PC-3 (cell line): ENCODE measurements around the gene GATA2.

Source experiments
- EZH2 ChIP-seq: fragments of 300-600 bp; sonication (generic); IDR thresholded peaks from one replicate; pipeline ENCODE4 v1.6.1; 2017; ENCODE audit warnings: antibody characterized with exemption, mild to moderate bottlenecking, low read length; ENCODE audit not compliant: unreplicated experiment
- TF ChIP-seq, protein P1 (sequence below): fragments of 300-600 bp; sonication (generic); conservative IDR thresholded peaks from 2 replicates; pipeline ENCODE4 v1.5.1; 2017; ENCODE audit warnings: antibody characterized with exemption, low read depth, mild to moderate bottlenecking, low read length

DNA sequence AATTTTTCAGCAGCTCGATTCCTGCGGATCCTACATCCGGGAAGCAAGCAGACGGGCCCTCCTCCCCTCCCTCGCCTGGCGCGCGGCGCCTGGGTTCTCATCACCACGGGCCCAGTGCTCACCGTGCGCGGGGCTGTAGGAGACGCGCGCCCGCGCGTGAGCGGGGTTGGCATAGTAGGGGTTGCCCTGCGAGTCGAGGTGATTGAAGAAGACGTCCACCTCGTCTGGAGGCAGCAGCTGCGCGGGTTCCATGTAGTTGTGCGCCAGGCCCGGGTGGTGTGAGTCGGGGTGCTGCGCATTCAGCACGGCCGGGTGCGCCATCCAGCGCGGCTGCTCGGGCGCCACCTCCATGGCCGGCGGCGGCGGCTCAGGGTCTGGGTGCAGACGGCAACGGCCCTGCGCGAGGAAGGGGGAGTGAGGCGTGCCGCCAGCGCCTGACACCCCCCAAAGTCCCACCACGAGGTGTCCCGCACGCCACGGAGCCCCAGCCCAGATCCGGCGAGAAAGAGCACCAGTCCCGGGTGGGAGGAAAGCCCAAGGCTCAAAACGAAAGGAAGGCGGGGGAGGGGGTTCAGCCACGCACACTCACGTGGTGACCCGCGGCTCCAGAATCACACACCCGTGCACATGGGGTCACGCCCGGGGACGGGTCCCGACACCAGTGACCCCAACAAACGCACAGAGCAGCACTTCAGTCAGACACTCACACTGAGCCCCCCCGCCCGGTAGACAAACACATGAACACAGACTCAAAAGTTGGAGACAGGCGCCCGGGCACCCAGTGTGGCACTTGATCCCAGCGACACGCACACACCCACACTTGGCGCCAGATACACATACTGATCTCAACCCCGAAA lies 6.1 kb downstream of the GATA2 start:
- TF ChIP-seq, protein P1, sequence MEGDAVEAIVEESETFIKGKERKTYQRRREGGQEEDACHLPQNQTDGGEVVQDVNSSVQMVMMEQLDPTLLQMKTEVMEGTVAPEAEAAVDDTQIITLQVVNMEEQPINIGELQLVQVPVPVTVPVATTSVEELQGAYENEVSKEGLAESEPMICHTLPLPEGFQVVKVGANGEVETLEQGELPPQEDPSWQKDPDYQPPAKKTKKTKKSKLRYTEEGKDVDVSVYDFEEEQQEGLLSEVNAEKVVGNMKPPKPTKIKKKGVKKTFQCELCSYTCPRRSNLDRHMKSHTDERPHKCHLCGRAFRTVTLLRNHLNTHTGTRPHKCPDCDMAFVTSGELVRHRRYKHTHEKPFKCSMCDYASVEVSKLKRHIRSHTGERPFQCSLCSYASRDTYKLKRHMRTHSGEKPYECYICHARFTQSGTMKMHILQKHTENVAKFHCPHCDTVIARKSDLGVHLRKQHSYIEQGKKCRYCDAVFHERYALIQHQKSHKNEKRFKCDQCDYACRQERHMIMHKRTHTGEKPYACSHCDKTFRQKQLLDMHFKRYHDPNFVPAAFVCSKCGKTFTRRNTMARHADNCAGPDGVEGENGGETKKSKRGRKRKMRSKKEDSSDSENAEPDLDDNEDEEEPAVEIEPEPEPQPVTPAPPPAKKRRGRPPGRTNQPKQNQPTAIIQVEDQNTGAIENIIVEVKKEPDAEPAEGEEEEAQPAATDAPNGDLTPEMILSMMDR: no peak
- no peak for TF ChIP-seq EZH2
